SKM-1 treated with dmso at 0.1 percent for 144 hours (cell line): ENCODE results near the gene MARK1.

Experiments used
- DNase-seq: peaks from one replicate; lab custom pipeline; 2025; ENCODE audit not compliant: unreplicated experiment; lab: John Stamatoyannopoulos, UW

The MARK1 gene

GRCh38 chr1:220708936-220709801, 181.2 kb downstream of the MARK1 start:
- no peak for DNase-seq

GRCh38 chr1:220710333-220710732, 182.4 kb downstream of the MARK1 start:
- DNase-seq: no peak

GRCh38 chr1:220711056-220711809, 183.3 kb downstream of the MARK1 start:
- peak; percentile 86 for DNase-seq
